Activated CD4-positive, alpha-beta T cell treated with anti-CD3 and anti-CD28 coated beads for 1 hour (primary cell): ENCODE results near the gene DVL3.
"Not testable (repeated sequence)": the region's sequence is repeated elsewhere in the genome, so short reads cannot be mapped to it uniquely, and the experiment has no call there.

Source experiments
- DNase-seq: peaks from one replicate; pipeline ENCODE4 v3.0.0-alpha.2; 2020

The DVL3 gene

GRCh38 chr3:184154885-184155643 is at the start of gene DVL3:
Gene DVL3, plus strand, starts transcription at chr3:184155377. Its CDS starts 259 bp downstream, at chr3:184155636.
- DNase-seq: no peak

GRCh38 chr3:184110316-184110725 is 44.9 kb upstream of the DVL3 start:
- DNase-seq: no peak

DNA sequence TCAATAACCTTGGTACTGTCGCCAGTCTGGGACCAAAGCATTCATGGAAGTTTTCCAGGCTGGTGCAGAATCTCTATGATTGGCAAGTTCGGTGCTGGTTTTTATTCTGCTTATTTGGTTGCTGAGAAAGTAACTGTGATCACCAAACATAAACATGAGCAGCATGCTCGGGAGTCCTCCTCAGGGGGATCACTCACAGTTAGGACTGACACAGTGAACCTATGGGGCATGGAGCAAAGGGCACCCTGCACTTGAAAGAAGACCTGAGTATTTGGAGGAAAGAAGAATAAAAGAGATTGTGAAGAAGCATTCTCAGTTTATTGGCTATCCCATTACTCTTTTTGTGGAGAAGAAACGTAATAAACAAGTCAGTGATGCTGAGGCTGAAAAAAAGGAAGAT is 39.2 kb upstream of the DVL3 start:
- no peak for DNase-seq

DNA sequence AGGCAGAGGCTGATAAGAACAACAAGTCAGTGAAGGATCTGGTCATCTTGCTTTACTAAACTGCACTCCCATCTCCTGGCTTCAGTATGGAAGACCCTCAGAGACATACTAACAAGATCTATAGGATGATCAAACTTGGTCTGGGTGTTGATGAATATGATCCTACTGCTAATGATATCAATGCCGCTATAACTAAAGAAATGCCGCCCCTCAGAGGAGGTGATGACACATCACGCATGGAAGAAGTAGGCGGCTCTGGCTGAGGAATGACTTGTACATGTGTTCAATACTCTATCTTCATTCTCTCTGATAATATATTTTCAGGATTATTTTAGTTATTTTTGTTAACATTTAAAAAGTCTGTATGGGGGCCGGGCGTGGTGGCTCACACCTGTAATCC is 37.5 kb upstream of the DVL3 start:
- no peak for DNase-seq

DNA sequence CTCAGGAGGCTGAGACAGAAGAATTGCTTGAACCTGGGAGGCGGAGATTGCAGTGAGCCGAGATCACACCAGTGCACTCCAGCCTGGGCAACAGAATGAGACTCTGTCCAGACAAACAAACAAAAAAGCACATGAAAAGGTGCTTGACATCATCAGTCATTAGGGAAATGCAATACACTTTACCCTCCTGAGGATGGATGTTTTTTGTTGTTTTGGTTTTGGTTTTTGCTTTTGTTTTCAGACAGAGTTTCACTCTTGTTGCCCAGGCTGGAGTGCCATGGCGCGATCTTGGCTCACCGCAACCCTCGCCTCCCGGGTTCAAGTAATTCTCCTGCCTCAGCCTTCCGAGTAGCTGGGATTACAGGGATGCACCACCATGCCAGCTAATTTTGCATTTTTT is 34.1 kb upstream of the DVL3 start:
- DNase-seq: not testable (repeated sequence)

- no peak for DNase-seq
These were observed 29.2 kb upstream of the DVL3 start for GRCh38 chr3:184126006-184126405.

GRCh38 chr3:184129012-184129411 is 26.2 kb upstream of the DVL3 start:
- no peak for DNase-seq

GRCh38 chr3:184132945-184133344 is 22.2 kb upstream of the DVL3 start:
- DNase-seq: no peak

DNA sequence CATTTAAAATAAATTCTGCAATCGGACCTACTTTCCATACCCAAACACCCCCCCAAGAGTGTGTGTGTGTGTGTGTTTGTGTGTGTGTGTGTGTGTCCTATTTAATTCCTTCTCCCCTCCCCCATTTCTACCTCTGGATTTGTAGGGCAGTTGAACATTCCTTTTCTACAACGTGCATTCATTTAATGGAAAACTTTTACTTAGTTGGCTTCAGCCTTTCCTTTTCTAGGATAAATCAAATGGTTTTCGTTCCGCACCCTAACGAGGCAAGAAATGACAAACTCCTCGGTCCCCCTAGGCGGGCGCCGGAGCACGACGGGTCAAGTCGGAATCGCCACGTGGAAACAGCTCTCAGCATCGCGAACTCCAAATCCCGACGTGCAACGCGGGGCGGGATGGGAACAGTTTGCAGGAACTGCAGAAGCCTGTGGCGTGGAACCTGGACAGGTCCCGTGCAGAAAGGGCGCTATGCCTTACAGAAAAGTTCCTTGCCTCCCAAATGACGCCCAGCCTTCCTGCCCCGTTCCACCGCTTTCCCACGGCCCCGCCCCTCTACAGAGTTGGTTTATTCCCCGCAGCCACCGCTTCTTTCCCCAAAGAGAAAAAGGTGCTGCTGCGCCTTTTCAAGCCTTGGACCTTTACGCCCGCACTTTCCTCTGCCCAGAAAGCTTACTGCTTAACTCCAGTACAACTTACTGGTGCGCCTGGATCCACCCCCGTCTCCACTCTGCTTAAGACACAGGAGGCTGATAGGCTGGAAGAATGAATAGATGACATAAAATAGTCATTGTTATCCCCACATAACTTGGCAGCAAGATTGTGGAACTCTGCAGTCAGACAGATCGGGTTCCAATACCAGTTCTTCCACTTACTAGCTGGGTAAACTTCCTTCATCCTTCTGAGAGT is 21.1 kb upstream of the DVL3 start:
- DNase-seq: no peak

DNA sequence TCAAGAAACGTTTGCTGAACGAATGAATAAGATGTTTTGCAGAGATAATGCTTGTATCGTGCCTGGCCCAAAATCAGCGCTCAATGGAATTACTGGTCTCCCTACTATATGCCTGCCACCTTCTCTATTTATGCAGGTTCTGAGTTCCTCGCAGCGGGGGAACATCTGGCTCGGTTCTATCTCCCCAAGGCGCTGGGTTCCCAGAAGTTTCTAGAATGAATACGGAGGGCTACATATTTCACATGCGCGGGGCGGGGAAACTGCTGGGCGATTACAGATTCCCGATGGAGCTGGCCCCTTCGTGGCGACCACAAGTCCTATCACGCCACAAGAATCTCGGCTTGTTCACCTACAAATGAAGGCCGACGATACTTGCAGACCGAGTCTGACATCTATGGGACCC is 20.4 kb upstream of the DVL3 start:
- no peak for DNase-seq

GRCh38 chr3:184135149-184135910 is 19.8 kb upstream of the DVL3 start, which contains the start of gene EIF2B5:
Gene EIF2B5, plus strand, starts transcription at chr3:184135358. Its CDS starts 28 bp downstream, at chr3:184135386.
- peak; percentile 79 for DNase-seq

GRCh38 chr3:184135911-184136260 is 19.3 kb upstream of the DVL3 start:
- DNase-seq: no peak

GRCh38 chr3:184140436-184140835 is 14.7 kb upstream of the DVL3 start:
- no peak for DNase-seq

DNA sequence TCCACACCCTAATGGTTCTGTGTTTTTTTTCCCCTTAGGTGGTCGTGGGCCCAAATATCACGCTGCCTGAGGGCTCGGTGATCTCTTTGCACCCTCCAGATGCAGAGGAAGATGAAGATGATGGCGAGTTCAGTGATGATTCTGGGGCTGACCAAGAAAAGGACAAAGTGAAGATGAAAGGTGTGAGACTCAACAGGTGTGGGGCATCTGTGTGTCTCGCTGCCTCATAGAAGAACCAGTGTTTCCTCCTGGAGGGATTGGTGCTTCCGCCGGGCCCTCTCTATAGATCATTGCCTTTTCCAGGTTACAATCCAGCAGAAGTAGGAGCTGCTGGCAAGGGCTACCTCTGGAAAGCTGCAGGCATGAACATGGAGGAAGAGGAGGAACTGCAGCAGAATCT is 13.0 kb upstream of the DVL3 start:
- no peak for DNase-seq

DNA sequence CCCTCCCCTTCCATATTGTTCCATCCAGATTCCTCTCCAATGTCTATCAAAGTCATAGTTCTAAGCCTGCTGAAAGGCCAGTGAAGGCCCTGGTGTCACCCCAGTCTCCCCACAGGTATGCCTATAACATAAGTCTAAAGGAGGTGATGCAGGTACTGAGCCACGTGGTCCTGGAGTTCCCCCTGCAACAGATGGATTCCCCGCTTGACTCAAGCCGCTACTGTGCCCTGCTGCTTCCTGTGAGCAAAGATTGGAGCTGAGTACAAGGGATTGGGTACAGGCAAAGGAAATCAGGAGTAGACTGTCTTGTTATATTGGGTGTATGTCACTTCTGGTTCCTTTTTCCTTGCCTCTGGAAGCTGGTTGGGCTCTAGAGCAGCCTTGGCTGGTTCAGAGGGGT is 11.8 kb upstream of the DVL3 start:
- no peak for DNase-seq

- DNase-seq: no peak
These were observed 10.7 kb upstream of the DVL3 start for GRCh38 chr3:184144505-184144904.

- DNase-seq: no peak
These were observed 10.1 kb upstream of the DVL3 start for GRCh38 chr3:184145111-184145524.

GRCh38 chr3:184145751-184146270 is 9.4 kb upstream of the DVL3 start:
- no peak for DNase-seq

DNA sequence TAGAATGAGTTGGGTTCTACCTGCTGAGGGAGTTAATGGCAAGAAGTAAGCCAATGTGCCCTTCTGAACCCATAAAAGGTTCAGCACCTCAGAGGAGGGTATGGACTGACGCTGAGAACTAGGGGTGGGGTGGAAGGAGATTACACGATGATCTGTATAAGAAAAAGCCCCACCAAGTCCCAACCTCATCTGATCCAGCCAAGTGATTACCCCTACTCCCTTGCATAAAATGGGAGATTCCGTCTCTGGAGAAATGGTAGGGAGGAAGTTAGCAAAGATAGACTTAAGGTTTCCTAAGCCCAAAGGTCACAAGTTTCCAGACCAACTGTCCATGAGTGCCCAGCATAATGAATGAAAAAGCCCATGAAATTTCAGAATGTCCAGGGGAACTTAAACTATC is 7.1 kb upstream of the DVL3 start:
- DNase-seq: no peak

GRCh38 chr3:184149123-184149522 is 6.1 kb upstream of the DVL3 start:
- DNase-seq: no peak

GRCh38 chr3:184149770-184150169 is 5.4 kb upstream of the DVL3 start:
- not testable (repeated sequence) for DNase-seq

DNA sequence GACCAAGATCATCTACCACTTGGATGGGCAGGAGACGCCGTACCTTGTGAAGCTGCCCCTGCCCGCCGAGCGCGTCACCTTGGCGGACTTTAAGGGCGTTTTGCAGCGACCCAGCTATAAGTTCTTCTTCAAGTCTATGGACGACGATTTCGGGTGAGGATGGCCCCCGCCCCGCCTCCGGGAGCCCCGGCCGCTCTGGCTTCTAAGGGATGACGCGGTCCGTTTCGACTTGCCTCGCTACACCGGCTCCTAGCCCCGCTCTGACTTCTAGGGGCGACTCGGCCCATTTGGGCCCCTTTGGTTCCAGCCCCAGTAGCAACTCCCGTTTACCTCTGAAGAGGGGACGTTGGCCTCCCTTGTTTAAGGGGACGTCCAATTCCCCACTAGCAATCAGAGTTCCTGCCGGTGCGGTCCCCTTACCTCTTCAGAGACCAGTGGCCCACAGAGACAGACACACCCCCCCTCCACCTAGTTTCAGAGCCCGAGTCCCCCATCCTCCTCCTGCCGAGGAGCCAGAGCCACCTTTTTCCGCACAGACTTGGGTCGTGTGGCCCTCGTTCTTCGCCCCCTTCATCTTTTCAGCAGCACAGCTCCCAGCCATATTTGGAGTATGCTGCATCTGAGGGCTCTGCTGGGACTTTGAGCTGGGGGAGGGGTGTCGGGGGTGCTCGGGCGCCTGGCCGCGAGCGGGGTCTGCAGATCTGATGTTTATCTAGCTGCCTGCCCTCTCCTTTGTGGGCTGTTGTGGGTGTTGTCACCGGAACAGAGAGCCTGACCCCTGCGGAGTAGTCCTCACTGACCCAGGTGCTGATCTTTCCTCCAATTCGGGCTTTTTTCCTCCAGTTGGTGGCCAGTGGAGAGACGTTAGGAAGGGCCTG is 706 bp downstream of the DVL3 start:
- peak; percentile 37 for DNase-seq
